Lung (tissue), 12 donors: Measurements from ENCODE around the gene LENEP. TPM values are rescaled to one million over a fixed set of nuclear protein-coding genes. Genes with fewer than 3 reads are reported as not detected.

Experiments used
- ATAC-seq: fragments of 200-7000 bp; cut with Tn5 transposase; one replicate; pipeline ENCODE4 v1.9.1; 2020; ENCODE audit warnings: moderate number of reproducible peaks; ENCODE audit not compliant: insufficient read depth, low FRiP score
- DNase-seq, 3 donors: peaks; one replicate each; pipeline ENCODE4 v3.0.0-alpha.2; 2013 to 2017
- H3K27ac ChIP-seq, 2 donors: one replicate each; pipeline ENCODE4 v1.5.1; 2013; ENCODE audit warnings: mild to moderate bottlenecking in 2 of 2, moderate library complexity in 2 of 2, control low read depth in 1 of 2, inconsistent platforms in 1 of 2, low read depth in 1 of 2, low read length in 1 of 2
- H3K27me3 ChIP-seq, 3 donors: one replicate each; pipeline ENCODE4 v1.5.1; 2013; ENCODE audit warnings: low read length in 2 of 3; ENCODE audit not compliant: control insufficient read depth in 3 of 3, insufficient read depth in 3 of 3
- H3K36me3 ChIP-seq, 4 donors: one replicate each; pipeline ENCODE4 v1.5.1; 2013; ENCODE audit warnings: low read length in 4 of 4, mild to moderate bottlenecking in 1 of 4, moderate library complexity in 1 of 4; ENCODE audit not compliant: control insufficient read depth in 4 of 4, insufficient read depth in 4 of 4
- H3K4me1 ChIP-seq, 5 donors: one replicate each; pipeline ENCODE4 v1.5.1; 2013; ENCODE audit warnings: low read length in 5 of 5, mild to moderate bottlenecking in 2 of 5, moderate library complexity in 1 of 5; ENCODE audit not compliant: control insufficient read depth in 5 of 5, insufficient read depth in 5 of 5
- H3K4me3 ChIP-seq: one replicate; pipeline ENCODE4 v1.5.1; 2013; ENCODE audit warnings: mild to moderate bottlenecking, control low read depth, moderate library complexity
- H3K9ac ChIP-seq, 2 donors: one replicate each; pipeline ENCODE4 v1.5.1; 2013; ENCODE audit warnings: low read length in 2 of 2, control low read depth in 1 of 2; ENCODE audit not compliant: insufficient read depth in 1 of 2
- H3K9me3 ChIP-seq, 4 donors: one replicate each; pipeline ENCODE4 v1.5.1; 2013; ENCODE audit warnings: low read length in 3 of 4, mild to moderate bottlenecking in 1 of 4, moderate library complexity in 1 of 4; ENCODE audit not compliant: control insufficient read depth in 4 of 4, insufficient read depth in 3 of 4
- WGBS, 2 donors: extraction: QIAGEN DNeasy Blood & Tissue Kit; methylation state at CpG; one replicate each; pipeline ENCODE4 v1.1.7; 2013; 5-methylcytosine and 5-hydroxymethylcytosine counted together
- polyA plus RNA-seq, 2 donors: library from polyadenylated mRNA; stranded (reverse); fragments of 200-250 nt; gene quantifications; one replicate each; pipeline ENCODE4 v1.2.1, GENCODE V29; 2013
- total RNA-seq, 2 donors: library from RNA; depleted of rRNA in 1 of 2; stranded (reverse); fragments of >200 nt in 1 of 2; gene quantifications; one replicate each; pipeline ENCODE4 v1.2.1, GENCODE V29; 2014 to 2021
- TF ChIP-seq, protein P1 (sequence below): IDR thresholded peaks from 2 replicates; pipeline ENCODE4 v1.5.1; 2012; ENCODE audit warnings: mild to moderate bottlenecking; ENCODE audit errors: control extremely low read depth, extremely low read depth
- donor health status: control.
- donor health status: control.
- donor health status: Bipolar disorder and iron deficiency.
- donor health status: healthy.
- donor health status: DM: yes; HTN: yes; CAD: no.

LENEP gene
- total and polyA plus RNA-seq, 4 donors: 0.31 to 0.89 TPM; not detected in 2

DNA sequence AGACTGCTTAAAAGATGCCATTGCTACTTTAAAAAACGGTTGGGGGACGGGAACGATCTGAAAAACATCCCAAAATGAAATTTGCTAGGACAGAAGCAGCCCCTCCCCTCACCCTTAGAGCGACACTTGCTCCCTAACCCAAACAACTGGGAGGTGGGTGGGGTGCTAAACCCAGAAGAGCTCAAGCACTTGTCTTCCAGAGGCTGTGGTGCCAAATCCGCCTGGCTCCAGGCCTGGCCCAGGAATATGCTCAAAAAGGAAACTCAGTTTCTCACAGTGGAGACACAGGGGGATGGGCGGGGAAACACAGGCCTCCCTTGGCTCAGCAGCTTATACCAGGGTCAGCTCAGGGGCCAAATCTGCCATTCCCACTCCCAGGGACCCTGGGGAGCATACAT, 36.8 kb upstream of the LENEP start:
- Histone ChIP-seq H3K4me1 (peaks cover 10 to 34% (median 22%) of the 10 kb centered on the region in 5 donors), H3K9ac (peak overlapping the region; percentile 65 to 77), H3K27me3 (no peaks in the 10 kb centered on the region), H3K36me3 (peaks cover 0 to 9% (median 8%) of the 10 kb centered on the region in 4 donors), H3K9me3 (no peaks in the 10 kb centered on the region), H3K27ac (peak overlapping the region; percentile 70 to 87), H3K4me3 (peak overlapping the region; percentile 25)
- 20 to 24% methylated on average over 6 of the region's 6 CpGs for whole genome bisulfite sequencing, 2 donors
- TF ChIP-seq, protein P1, sequence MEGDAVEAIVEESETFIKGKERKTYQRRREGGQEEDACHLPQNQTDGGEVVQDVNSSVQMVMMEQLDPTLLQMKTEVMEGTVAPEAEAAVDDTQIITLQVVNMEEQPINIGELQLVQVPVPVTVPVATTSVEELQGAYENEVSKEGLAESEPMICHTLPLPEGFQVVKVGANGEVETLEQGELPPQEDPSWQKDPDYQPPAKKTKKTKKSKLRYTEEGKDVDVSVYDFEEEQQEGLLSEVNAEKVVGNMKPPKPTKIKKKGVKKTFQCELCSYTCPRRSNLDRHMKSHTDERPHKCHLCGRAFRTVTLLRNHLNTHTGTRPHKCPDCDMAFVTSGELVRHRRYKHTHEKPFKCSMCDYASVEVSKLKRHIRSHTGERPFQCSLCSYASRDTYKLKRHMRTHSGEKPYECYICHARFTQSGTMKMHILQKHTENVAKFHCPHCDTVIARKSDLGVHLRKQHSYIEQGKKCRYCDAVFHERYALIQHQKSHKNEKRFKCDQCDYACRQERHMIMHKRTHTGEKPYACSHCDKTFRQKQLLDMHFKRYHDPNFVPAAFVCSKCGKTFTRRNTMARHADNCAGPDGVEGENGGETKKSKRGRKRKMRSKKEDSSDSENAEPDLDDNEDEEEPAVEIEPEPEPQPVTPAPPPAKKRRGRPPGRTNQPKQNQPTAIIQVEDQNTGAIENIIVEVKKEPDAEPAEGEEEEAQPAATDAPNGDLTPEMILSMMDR: no peak
- ATAC-seq (no peak), DNase-seq (peak in 1 of 3 donors; percentile 52)

DNA sequence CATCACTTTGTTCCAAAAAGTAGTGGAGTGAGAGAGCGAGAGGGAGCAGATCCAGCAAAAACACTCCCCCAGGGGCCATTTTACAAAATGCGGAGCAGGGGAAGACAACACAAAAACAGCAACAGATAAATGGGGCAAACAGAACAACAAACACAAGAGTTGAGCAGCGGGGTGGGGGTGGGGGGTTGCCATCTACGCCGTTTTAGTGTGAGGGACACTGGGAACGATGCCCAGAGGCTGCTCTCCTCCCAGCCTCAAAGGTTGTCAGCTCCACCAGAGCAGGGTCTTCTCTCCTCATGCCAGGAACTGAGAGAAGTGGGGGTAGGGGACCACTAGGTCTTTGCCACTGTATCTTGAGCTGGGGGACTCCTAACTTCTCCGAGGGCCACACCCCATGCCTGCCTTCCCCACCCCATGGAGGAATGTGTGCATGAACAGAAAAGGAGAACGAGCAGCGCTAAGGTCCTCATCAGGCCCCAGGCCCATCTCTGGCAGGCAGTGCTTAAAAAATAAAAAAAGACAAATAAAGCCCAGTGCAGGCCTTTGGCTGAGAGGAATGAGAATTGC, 36.2 kb upstream of the LENEP start:
- H3K4me1 ChIP-seq: peaks cover 10 to 35% (median 22%) of the 10 kb centered on the region in 5 donors
- peaks cover 0 to 9% (median 8%) of the 10 kb centered on the region in 4 donors for H3K36me3 ChIP-seq
- TF ChIP-seq, protein P1: no peak
- H3K4me3 ChIP-seq: no peak overlapping the region
- 60 to 64% methylated on average over 9 of the region's 9 CpGs for WGBS, 2 donors
- H3K27ac ChIP-seq: peak overlapping the region in 1 of 2 donors; percentile 1
- H3K9me3 ChIP-seq: no peaks in the 10 kb centered on the region
- DNase-seq: no peak
- no peak for ATAC-seq
- peak overlapping the region in 1 of 2 donors; percentile 38 for H3K9ac ChIP-seq
- no peaks in the 10 kb centered on the region for H3K27me3 ChIP-seq

DNA sequence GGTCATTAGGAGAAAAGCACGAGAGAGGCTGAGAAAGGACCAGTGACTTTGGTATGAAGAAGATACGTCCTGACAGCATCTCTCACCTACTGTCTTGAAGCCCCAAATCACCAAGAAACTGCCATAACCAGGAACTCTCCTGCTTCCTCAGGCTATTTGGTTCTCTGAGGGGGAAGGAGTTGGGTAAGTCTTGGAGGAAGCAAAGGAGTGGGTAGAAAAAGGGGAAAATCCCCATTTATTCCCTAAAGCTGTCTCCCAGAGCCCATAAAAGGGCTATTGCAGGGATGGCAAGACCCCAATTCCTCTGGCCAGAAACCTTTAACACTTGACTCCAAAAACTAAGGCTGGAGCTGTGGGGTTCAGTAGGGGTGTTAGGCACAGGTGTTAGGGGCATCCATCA, 35.4 kb upstream of the LENEP start:
- H3K9me3 ChIP-seq: no peaks in the 10 kb centered on the region
- DNase-seq: no peak
- no peak overlapping the region for H3K27ac ChIP-seq
- H3K36me3 ChIP-seq: peaks cover 0 to 11% (median 9%) of the 10 kb centered on the region in 4 donors
- H3K27me3 ChIP-seq: no peaks in the 10 kb centered on the region
- no peak overlapping the region for H3K9ac ChIP-seq
- WGBS, 2 donors: 85 to 96% methylated on average over 2 of the region's 2 CpGs
- TF ChIP-seq, protein P1: no peak
- H3K4me3 ChIP-seq: no peak overlapping the region
- ATAC-seq: no peak
- peaks cover 12 to 44% (median 22%) of the 10 kb centered on the region in 5 donors for H3K4me1 ChIP-seq
